ENCODE data around the gene GNAT1.
"Not testable (repeated sequence)": the region's sequence is repeated elsewhere in the genome, so short reads cannot be mapped to it uniquely, and the experiment has no call there.

Gene GNAT1

DNA sequence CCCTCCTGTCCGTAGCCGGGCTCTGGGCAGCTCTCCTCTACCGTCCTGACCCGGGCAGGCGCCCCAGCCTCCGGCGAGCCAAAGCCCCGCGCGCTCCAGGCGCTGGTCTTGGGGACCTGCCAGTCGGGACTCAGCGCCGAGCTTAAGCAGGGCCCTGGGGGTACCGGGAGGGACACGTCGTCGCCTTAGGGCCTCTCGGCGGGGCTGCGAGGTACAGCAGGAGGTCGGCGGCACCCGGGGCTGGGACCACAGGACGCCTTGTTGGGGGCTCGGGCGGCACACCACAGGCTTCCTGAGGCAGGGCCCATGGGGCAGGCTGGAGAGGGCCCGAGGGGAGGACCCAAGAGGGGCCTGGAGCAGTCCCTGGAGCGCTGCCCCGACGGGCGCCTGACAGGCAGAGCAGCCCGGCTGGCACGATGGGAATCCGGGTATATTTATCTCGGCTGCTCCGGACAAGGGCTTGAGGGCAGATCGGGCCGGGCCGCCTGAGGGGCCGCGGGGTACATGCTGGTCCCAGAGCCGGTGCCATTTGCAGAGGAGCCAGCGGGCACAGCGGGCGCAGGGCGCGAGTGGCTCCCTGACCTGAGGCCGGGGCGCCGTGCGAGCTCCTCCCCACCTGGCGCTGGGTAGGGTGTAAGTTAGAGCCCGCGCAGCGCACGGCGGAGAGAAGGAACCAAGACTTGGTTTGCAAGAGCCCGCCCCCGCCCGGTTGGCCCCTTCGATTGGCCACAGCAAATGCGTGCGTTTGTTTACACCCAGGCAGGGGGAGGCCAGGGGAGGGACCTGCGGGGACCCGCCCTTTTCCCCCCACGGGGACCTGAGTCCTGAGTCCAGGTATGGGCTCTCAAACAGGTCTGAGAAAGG lies 14.2 kb downstream of the GNAT1 start:
- Histone ChIP-seq H3K4me3 (replicated peaks; ENCODE audit: low read depth, low read length) (no peak overlapping the region), H3K27me3 (replicated peaks; ENCODE audit: control insufficient read depth, insufficient read depth, low read length) (peaks cover 3% of the 10 kb centered on the region), H3K36me3 (ENCODE audit: control insufficient read depth, insufficient read depth, low read length) (no peaks in the 10 kb centered on the region)
- no peak for DNase-seq (ENCODE audit: extremely low read depth, insufficient read length)
- TF ChIP-seq, protein P1, sequence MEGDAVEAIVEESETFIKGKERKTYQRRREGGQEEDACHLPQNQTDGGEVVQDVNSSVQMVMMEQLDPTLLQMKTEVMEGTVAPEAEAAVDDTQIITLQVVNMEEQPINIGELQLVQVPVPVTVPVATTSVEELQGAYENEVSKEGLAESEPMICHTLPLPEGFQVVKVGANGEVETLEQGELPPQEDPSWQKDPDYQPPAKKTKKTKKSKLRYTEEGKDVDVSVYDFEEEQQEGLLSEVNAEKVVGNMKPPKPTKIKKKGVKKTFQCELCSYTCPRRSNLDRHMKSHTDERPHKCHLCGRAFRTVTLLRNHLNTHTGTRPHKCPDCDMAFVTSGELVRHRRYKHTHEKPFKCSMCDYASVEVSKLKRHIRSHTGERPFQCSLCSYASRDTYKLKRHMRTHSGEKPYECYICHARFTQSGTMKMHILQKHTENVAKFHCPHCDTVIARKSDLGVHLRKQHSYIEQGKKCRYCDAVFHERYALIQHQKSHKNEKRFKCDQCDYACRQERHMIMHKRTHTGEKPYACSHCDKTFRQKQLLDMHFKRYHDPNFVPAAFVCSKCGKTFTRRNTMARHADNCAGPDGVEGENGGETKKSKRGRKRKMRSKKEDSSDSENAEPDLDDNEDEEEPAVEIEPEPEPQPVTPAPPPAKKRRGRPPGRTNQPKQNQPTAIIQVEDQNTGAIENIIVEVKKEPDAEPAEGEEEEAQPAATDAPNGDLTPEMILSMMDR (IDR thresholded peaks at IDR 0.05; ENCODE audit: insufficient read depth, low read length, poor library complexity, severe bottlenecking) = no peak

DNA sequence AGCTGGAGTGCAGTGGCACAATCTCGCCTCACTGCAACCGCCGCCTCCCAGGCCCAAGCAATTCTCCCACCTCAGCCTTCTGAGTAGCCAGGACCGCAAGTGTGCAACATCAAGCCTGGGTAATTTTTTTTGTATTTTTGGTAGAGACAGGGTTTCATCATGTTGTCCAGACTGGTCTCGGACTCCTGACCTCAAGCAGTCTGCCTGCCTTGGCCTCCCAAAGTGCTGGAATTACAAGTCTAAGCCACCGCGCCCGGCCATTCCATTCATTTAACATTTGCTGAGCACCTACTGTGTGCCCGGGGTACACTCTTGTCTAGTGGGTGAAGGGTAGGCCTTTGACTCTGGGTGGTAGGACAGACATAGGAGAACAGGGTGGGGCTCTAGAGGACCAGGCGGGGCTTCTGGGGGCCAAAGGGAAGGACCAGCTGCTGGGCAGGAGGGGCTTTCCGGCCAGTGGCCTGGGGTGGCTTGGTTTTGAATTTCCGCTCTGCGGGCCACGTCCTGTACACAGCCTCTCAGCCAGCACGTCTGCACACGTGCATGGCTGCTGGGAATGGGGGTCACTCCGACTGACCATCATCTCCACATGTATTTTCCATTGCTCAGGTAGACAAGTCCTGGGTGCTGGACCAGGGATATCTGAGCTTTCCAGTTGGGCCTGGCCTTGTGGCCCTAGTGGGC lies 16.1 kb downstream of the GNAT1 start:
- TF ChIP-seq, protein P1 (IDR thresholded peaks at IDR 0.05; ENCODE audit: insufficient read depth, low read length, poor library complexity, severe bottlenecking) = no peak
- Histone ChIP-seq H3K36me3 (ENCODE audit: control insufficient read depth, insufficient read depth, low read length) (no peaks in the 10 kb centered on the region), H3K4me3 (replicated peaks; ENCODE audit: low read depth, low read length) (no peak overlapping the region), H3K27me3 (replicated peaks; ENCODE audit: control insufficient read depth, insufficient read depth, low read length) (peaks cover 3% of the 10 kb centered on the region)
- no peak for DNase-seq (ENCODE audit: extremely low read depth, insufficient read length)

DNA sequence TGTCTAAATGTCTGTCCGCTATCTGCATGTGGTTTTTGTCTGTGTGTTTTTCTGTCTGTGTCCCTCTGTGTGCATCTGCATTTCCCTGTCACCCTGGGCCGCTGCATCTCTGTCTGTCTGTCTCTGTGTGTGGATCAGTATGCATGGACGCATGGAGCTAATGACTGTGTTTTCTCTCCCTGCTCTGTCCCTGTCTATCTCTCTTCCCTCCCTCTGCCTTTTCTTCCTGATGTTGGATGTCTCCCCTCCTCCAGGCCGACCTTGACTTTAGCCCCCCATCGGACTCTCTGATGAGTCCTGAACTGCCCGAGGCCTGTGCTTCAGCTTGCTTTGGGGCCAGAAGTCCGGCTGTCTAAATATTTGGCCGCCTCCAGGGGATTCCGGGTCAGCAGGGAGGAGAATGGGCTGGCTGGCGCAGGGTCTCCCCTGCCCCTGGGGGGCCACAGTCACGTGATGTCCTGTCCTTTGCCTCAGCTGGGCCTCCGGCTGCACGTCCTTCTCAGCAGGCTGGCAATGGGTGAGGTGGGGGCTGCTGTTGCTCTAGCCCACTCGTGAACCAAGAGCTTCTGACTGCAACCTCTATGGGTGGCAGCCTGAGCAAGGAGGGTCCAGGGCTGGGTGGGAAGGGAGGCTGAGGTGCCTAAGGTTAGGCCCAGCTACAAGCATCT lies 17.4 kb downstream of the GNAT1 start:
- DNase-seq (ENCODE audit: extremely low read depth, insufficient read length) = no peak
- H3K4me3 ChIP-seq (replicated peaks; ENCODE audit: low read depth, low read length) = no peak overlapping the region
- H3K36me3 ChIP-seq (ENCODE audit: control insufficient read depth, insufficient read depth, low read length) = no peaks in the 10 kb centered on the region
- peaks cover 1% of the 10 kb centered on the region; the same call in 1 of the 2 replicates for H3K27me3 ChIP-seq (replicated peaks; ENCODE audit: control insufficient read depth, insufficient read depth, low read length)
- TF ChIP-seq, protein P1 (IDR thresholded peaks at IDR 0.05; ENCODE audit: insufficient read depth, low read length, poor library complexity, severe bottlenecking) = no peak

DNA sequence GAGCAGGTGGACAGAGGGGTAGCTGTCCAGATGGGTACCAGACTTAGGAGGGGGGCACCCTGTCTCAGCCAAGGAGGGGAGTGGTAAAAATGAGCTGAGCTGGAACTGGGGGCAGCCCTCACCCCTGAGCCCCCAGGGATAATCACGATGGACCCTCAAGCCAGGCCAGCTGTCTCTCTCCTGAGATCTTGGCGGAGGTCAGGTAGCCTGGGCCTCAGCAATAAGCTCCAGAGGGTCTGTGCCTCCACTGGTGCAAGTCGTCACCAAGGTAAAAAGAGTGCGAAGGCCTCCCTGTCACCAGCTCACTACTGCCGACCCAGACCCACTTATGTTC lies 18.7 kb downstream of the GNAT1 start:
- TF ChIP-seq, protein P1 (IDR thresholded peaks at IDR 0.05; ENCODE audit: insufficient read depth, low read length, poor library complexity, severe bottlenecking) = no peak
- Histone ChIP-seq H3K27me3 (replicated peaks; ENCODE audit: control insufficient read depth, insufficient read depth, low read length) (no peaks in the 10 kb centered on the region; the same call in 1 of the 2 replicates), H3K4me3 (replicated peaks; ENCODE audit: low read depth, low read length) (no peak overlapping the region), H3K36me3 (ENCODE audit: control insufficient read depth, insufficient read depth, low read length) (no peaks in the 10 kb centered on the region)
- no peak for DNase-seq (ENCODE audit: extremely low read depth, insufficient read length)

DNA sequence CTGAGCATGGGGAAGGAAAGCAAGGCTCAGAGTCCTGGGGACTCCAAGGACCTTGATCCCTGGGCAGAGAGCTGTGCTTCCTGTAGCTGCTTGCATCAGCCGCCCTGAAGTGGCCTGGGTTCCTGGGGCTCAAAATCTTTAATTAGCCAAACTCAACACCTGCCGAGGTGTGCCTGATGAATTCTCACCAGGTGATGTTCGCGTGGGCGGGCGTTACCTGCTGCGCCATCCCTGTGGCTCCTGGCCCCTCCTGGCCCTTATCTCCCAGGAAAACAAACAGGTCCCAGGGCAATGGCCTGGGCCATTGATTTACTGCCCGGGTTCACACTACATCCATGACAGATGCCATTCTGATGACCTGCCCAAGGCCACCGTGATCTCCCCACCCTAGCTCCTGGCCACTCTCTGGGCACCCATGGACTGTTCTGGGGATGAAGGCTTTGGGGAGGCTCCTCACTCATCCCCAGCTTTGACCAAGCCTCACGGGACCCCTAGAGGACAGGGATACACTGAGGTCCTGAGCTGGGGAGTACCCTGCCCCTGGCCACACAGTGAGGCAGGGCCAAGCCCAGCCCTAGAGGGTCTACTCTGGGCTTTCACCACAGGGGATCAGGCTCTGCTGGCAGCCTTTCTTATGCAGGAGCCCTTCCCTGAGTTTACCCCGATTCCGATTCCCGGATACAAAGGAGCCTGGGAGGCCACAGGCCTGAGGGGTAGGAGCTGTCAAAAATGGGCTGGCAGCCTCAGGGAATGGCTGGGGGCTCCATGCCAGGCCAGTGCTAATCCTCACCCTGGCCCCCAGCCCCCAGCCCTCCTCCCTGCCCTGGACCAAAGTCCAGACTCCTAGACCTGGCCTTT lies 19.3 kb downstream of the GNAT1 start:
- H3K36me3 ChIP-seq (ENCODE audit: control insufficient read depth, insufficient read depth, low read length) = no peaks in the 10 kb centered on the region
- no peak for DNase-seq (ENCODE audit: extremely low read depth, insufficient read length)
- no peaks in the 10 kb centered on the region; the same call in 1 of the 2 replicates for H3K27me3 ChIP-seq (replicated peaks; ENCODE audit: control insufficient read depth, insufficient read depth, low read length)
- TF ChIP-seq, protein P1 (IDR thresholded peaks at IDR 0.05; ENCODE audit: insufficient read depth, low read length, poor library complexity, severe bottlenecking) = no peak
- no peak overlapping the region for H3K4me3 ChIP-seq (replicated peaks; ENCODE audit: low read depth, low read length)

DNA sequence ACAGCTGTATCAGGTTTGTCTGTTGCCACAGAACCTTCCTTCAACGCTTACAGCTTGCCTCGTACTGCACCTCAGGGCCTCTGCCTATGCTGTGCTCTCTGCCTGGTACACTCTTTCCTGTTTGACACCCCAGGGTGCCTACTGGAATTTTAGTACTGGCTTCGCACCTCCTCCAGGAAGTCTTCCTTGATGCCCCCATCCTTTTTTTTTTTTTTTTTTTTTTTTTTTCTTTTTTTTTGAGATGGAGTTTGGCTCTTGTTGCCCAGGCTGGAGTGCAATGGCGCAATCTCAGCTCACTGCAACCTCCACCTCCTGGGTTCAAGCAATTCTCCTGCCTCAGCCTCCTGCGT lies 19.9 kb downstream of the GNAT1 start:
- H3K36me3 ChIP-seq (ENCODE audit: control insufficient read depth, insufficient read depth, low read length); H3K27me3 ChIP-seq (replicated peaks; ENCODE audit: control insufficient read depth, insufficient read depth, low read length); DNase-seq (ENCODE audit: extremely low read depth, insufficient read length); H3K4me3 ChIP-seq (replicated peaks; ENCODE audit: low read depth, low read length): not testable (repeated sequence)

Measured in GM06990 (cell line).